Nephron progenitor cell (in vitro differentiated cells): ENCODE data around the gene CNGB1.
"Not testable (repeated sequence)": the region's sequence is repeated elsewhere in the genome, so short reads cannot be mapped to it uniquely, and the experiment has no call there.

Experiments
- DNase-seq: peaks from one replicate; pipeline ENCODE4 v3.0.0; 2021
- H3K27ac Mint-ChIP-seq: 2 replicates; pipeline ENCODE4 v1.8.0; 2021; ENCODE audit warnings: mild to moderate bottlenecking, moderate library complexity, mixed read lengths
- H3K27me3 Mint-ChIP-seq: 2 replicates; pipeline ENCODE4 v1.8.0; 2021; ENCODE audit warnings: mild to moderate bottlenecking, low read depth, mixed read lengths; ENCODE audit not compliant: poor library complexity
- H3K36me3 Mint-ChIP-seq: 2 replicates; pipeline ENCODE4 v1.8.0; 2021; ENCODE audit warnings: low read depth, mixed read lengths
- H3K4me1 Mint-ChIP-seq: 2 replicates; pipeline ENCODE4 v1.8.0; 2021; ENCODE audit warnings: mixed read lengths
- H3K4me3 Mint-ChIP-seq: 2 replicates; pipeline ENCODE4 v1.8.0; 2021; ENCODE audit warnings: mild to moderate bottlenecking, moderate library complexity, mixed read lengths
- H3K9me3 Mint-ChIP-seq: 2 replicates; pipeline ENCODE4 v1.8.0; 2021; ENCODE audit warnings: mild to moderate bottlenecking, moderate library complexity, mixed read lengths
- TF ChIP-seq, protein P1 (sequence below): fragments of 200-600 bp; sonication (generic); IDR thresholded peaks from 2 replicates; pipeline ENCODE4 v1.5.0; 2021; ENCODE audit warnings: antibody characterized with exemption

CNGB1 gene

DNA sequence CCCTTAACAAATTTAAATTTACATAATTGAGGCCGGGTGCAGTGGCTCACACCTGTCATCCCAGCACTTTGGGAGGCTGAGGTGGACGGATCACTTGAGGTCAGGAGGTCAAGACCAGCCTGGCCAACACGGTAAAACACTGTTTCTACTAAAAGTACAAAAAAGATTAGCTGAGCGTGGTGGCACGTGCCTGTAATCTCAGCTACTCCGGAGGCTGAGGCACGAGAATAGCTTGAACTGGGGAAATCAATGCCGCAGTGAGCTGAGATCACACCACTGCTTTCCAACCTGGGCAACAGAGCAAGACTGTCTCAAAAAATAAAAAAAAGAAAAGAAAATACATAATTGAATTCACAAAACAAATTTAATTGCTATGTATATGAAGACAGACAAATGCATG lies 112.3 kb downstream of the CNGB1 start:
- no peak for DNase-seq
- H3K4me3 Mint-ChIP-seq: no peak overlapping the region
- H3K4me1 Mint-ChIP-seq: peaks cover 13% of the 10 kb centered on the region
- TF ChIP-seq, protein P1, sequence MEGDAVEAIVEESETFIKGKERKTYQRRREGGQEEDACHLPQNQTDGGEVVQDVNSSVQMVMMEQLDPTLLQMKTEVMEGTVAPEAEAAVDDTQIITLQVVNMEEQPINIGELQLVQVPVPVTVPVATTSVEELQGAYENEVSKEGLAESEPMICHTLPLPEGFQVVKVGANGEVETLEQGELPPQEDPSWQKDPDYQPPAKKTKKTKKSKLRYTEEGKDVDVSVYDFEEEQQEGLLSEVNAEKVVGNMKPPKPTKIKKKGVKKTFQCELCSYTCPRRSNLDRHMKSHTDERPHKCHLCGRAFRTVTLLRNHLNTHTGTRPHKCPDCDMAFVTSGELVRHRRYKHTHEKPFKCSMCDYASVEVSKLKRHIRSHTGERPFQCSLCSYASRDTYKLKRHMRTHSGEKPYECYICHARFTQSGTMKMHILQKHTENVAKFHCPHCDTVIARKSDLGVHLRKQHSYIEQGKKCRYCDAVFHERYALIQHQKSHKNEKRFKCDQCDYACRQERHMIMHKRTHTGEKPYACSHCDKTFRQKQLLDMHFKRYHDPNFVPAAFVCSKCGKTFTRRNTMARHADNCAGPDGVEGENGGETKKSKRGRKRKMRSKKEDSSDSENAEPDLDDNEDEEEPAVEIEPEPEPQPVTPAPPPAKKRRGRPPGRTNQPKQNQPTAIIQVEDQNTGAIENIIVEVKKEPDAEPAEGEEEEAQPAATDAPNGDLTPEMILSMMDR: no peak
- no peak overlapping the region for H3K27ac Mint-ChIP-seq
- no peaks in the 10 kb centered on the region for H3K36me3 Mint-ChIP-seq
- H3K9me3 Mint-ChIP-seq: no peaks in the 10 kb centered on the region
- peaks cover 11% of the 10 kb centered on the region for H3K27me3 Mint-ChIP-seq

- H3K4me3 Mint-ChIP-seq, H3K4me1 Mint-ChIP-seq, DNase-seq, H3K36me3 Mint-ChIP-seq, H3K9me3 Mint-ChIP-seq, H3K27ac Mint-ChIP-seq: not testable (repeated sequence)
- peaks cover 11% of the 10 kb centered on the region for H3K27me3 Mint-ChIP-seq
Observed at GRCh38 chr16:57857991-57858390, 112.9 kb downstream of the CNGB1 start.

DNA sequence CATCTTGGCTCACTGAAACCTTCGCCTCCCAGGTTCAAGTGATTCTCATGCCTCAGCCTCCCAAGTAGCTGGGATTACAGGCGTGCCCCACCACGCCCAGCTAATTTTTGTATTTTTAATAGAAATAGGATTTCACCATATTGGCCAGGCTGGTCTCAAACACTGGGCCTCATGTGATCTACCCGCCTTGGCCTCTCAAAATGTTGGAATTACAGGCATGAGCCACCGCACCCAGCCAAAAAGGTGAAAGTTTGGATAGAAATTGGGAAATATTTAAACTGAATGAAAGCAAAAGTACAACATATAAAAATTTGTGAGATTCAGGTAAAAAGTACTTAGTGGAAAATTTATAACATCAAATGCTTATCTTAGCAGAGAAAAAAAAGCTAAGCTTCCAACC lies 115.7 kb downstream of the CNGB1 start:
- Mint-ChIP-seq H3K27me3 (peaks cover 11% of the 10 kb centered on the region), H3K36me3 (no peaks in the 10 kb centered on the region), H3K4me1 (no peaks in the 10 kb centered on the region), H3K9me3 (no peaks in the 10 kb centered on the region), H3K27ac (no peak overlapping the region), H3K4me3 (no peak overlapping the region)
- DNase-seq: no peak
- TF ChIP-seq, protein P1: no peak

- no peak overlapping the region for H3K4me3 Mint-ChIP-seq
- no peak overlapping the region for H3K27ac Mint-ChIP-seq
- no peaks in the 10 kb centered on the region for H3K36me3 Mint-ChIP-seq
- H3K4me1 Mint-ChIP-seq: no peaks in the 10 kb centered on the region
- no peak for DNase-seq
- TF ChIP-seq, protein P1: no peak
- no peaks in the 10 kb centered on the region for H3K9me3 Mint-ChIP-seq
- peaks cover 17% of the 10 kb centered on the region for H3K27me3 Mint-ChIP-seq
Observed at GRCh38 chr16:57852189-57852588, 118.7 kb downstream of the CNGB1 start.

GRCh38 chr16:57848181-57848580 lies 122.7 kb downstream of the CNGB1 start:
- H3K4me1 Mint-ChIP-seq: peaks cover 7% of the 10 kb centered on the region
- DNase-seq: no peak
- no peak overlapping the region for H3K4me3 Mint-ChIP-seq
- H3K27me3 Mint-ChIP-seq: peaks cover 47% of the 10 kb centered on the region
- TF ChIP-seq, protein P1: no peak
- H3K27ac Mint-ChIP-seq: no peak overlapping the region
- no peaks in the 10 kb centered on the region for H3K9me3 Mint-ChIP-seq
- H3K36me3 Mint-ChIP-seq: no peaks in the 10 kb centered on the region

DNA sequence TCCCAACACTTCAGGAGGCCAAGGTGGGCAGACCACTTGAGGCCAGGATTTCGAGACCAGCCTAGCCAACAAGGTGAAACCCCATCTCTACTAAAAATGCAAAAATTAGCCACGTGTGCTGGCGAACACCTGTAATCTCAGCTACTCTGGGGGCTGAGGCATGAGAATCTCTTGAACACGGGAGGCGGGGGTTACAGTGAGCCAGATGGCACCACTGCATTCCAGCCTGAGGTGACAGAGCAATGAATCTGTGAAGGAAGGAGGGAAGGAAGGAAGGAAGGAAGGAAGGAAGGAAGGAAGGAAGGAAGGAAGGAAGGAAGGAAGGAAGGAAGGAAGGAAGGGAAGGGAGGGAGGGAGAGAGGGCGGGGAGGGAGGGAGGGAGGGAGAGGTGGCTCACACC lies 124.0 kb downstream of the CNGB1 start:
- H3K27ac Mint-ChIP-seq, H3K9me3 Mint-ChIP-seq, H3K4me3 Mint-ChIP-seq, DNase-seq, H3K36me3 Mint-ChIP-seq: not testable (repeated sequence)
- Mint-ChIP-seq H3K27me3 (peaks cover 51% of the 10 kb centered on the region), H3K4me1 (peaks cover 11% of the 10 kb centered on the region)

- Mint-ChIP-seq H3K9me3 (no peaks in the 10 kb centered on the region), H3K4me3 (no peak overlapping the region), H3K4me1 (peaks cover 15% of the 10 kb centered on the region), H3K27me3 (peaks cover 51% of the 10 kb centered on the region), H3K27ac (no peak overlapping the region), H3K36me3 (no peaks in the 10 kb centered on the region)
- DNase-seq: no peak
- TF ChIP-seq, protein P1: no peak
Observed at GRCh38 chr16:57846078-57846697, 124.7 kb downstream of the CNGB1 start.
